ENCODE results near the gene SKA3.

GRCh38 chr13:21134475-21134874, 41.9 kb downstream of the SKA3 start:
- TF ChIP-seq ZNF274 (IDR thresholded peaks at IDR 0.05; ENCODE audit: low read depth, low read length) (no peak), YY1 (IDR thresholded peaks at IDR 0.05; ENCODE audit: insufficient read depth, insufficient read length) (no peak), SUZ12 (IDR thresholded peaks at IDR 0.05; ENCODE audit: extremely low read depth, insufficient read depth, insufficient read length) (no peak)
